ENCODE results near the gene DOP1B. TPM values are rescaled to one million over a fixed set of nuclear protein-coding genes. Genes with fewer than 3 reads are reported as not detected.

Gene DOP1B
- total and polyA plus RNA-seq, 2 of the 4 experiments (the other 2 are of a cell fraction) = 8.8 to 13.0 TPM

DNA sequence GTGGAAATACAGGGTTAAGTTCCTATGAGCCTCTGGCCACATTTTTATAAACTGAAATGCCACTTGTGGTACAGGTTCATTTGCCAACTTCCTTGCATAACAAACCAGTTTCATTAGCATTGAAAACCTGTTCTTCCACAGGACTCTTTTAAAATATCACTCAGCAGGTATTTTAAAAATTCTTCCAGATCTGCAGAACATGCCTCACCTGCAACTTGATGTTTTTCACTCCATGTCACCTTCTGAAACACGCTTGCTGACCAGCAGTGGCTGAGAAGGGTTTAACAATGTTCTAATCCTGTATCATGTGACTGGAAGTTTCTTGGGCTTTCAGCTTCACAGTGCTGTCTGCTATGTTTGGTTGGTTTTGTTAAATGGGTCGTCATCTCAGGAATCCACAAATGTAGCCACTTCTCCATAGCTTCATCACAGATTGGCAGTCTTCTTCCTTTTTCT is 39.3 kb upstream of the DOP1B start:
- CTCF ChIA-PET = no interaction called here
- Histone ChIP-seq H3K23ac (ENCODE audit: low read depth, low read length) (no peak overlapping the region), H3K18ac (ENCODE audit: low read depth, low read length) (no peak overlapping the region), H4K8ac (ENCODE audit: low read depth in 2 of 2, low read length in 2 of 2) (no peak overlapping the region), H2BK120ac (ENCODE audit: low read depth, low read length) (no peak overlapping the region), H4K5ac (ENCODE audit: low read depth, low read length) (no peak overlapping the region), H3K9me1 (ENCODE audit: insufficient read depth, low read length) (no peaks in the 10 kb centered on the region), H3K56ac (ENCODE audit: extremely low read depth, insufficient read depth, low read length) (no peak overlapping the region), H3K79me1 (ENCODE audit: low read depth in 1 of 2, low read length in 2 of 2) (no peaks in the 10 kb centered on the region), H2BK20ac (ENCODE audit: low read depth, low read length) (no peak overlapping the region), H3K14ac (replicated peaks; ENCODE audit: low read depth, low read length) (no peak overlapping the region), H3K4ac (ENCODE audit: low read depth, low read length) (no peak overlapping the region), H3K9me3 (ENCODE audit: control insufficient read depth, insufficient read depth, low read length) (peaks cover 2% of the 10 kb centered on the region; the same call in 1 of the 2 replicates), H4K20me1 (ENCODE audit: insufficient read depth, low read length) (no peaks in the 10 kb centered on the region), H4K91ac (ENCODE audit: insufficient read depth, low read depth, low read length) (no peak overlapping the region), H2AK9ac (replicated peaks; ENCODE audit: low read depth, low read length, poor library complexity) (no peak overlapping the region), H2AFZ (replicated peaks; ENCODE audit: low read length, poor library complexity) (no peak overlapping the region), H3K27me3 (ENCODE audit: control insufficient read depth, insufficient read depth, low read length) (no peaks in the 10 kb centered on the region; the same call in 1 of the 2 replicates), H3K4me2 (ENCODE audit: low read depth, low read length) (no peak overlapping the region), H2BK15ac (ENCODE audit: low read depth, low read length) (no peak overlapping the region), H3K4me1 (ENCODE audit: control insufficient read depth, insufficient read depth, low read length) (peaks cover 6% of the 10 kb centered on the region; the same call in 1 of the 2 replicates), H3K4me3 (ENCODE audit: insufficient read depth, low read depth, low read length) (no peak overlapping the region), H3K27ac (ENCODE audit: insufficient read depth, low read length) (no peak overlapping the region), H3K9ac (ENCODE audit: low read depth, low read length) (no peak overlapping the region), H2AK5ac (ENCODE audit: low read depth, low read length) (no peak overlapping the region), H3K36me3 (ENCODE audit: control insufficient read depth, insufficient read depth, low read length) (no peaks in the 10 kb centered on the region), H2BK5ac (ENCODE audit: low read depth, low read length, poor library complexity, severe bottlenecking) (no peak overlapping the region)
- intact Hi-C loops (cut with micrococcal nuclease) (loop anchor here (10.0 kb wide), 1 partner anchor 173 kb away; no protein-coding TSS in a partner anchor), in situ Hi-C loops (cut with MboI; ENCODE audit: low sequenced_read_pairs) (no loop called here), dilution Hi-C loops (cut with HindIII; ENCODE audit: low sequenced_read_pairs, unreplicated experiment) (no loop called here)
- POLR2A ChIA-PET (ENCODE audit: unreplicated experiment) = no interaction called here
- TF ChIP-seq, protein P1, sequence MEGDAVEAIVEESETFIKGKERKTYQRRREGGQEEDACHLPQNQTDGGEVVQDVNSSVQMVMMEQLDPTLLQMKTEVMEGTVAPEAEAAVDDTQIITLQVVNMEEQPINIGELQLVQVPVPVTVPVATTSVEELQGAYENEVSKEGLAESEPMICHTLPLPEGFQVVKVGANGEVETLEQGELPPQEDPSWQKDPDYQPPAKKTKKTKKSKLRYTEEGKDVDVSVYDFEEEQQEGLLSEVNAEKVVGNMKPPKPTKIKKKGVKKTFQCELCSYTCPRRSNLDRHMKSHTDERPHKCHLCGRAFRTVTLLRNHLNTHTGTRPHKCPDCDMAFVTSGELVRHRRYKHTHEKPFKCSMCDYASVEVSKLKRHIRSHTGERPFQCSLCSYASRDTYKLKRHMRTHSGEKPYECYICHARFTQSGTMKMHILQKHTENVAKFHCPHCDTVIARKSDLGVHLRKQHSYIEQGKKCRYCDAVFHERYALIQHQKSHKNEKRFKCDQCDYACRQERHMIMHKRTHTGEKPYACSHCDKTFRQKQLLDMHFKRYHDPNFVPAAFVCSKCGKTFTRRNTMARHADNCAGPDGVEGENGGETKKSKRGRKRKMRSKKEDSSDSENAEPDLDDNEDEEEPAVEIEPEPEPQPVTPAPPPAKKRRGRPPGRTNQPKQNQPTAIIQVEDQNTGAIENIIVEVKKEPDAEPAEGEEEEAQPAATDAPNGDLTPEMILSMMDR (conservative IDR thresholded peaks at IDR 0.05; ENCODE audit: low read depth, low read length) = no peak
- TF ChIP-seq NFE2L2 (IDR thresholded peaks at IDR 0.05; ENCODE audit: low read depth, low read length) (no peak), MAZ (IDR thresholded peaks at IDR 0.05; ENCODE audit: borderline replicate concordance, low read depth, low read length) (no peak), MAFK (IDR thresholded peaks at IDR 0.05; ENCODE audit: low read depth, low read length) (no peak), RFX5 (IDR thresholded peaks at IDR 0.05; ENCODE audit: low read depth, low read length) (no peak), RAD21 (IDR thresholded peaks at IDR 0.05; ENCODE audit: low read length) (no peak), BHLHE40 (IDR thresholded peaks at IDR 0.05; ENCODE audit: low read depth, low read length) (no peak), CHD1 (IDR thresholded peaks at IDR 0.05; ENCODE audit: low read depth, low read length) (no peak)
- no peak for ATAC-seq (ENCODE audit: low read depth)
- no TSS peak for BruUV-seq (replicated peaks)
- no CpG with 5 or more reads among the region's 2 CpGs for WGBS, 2 experiments (ENCODE audit: extremely low coverage in 2 of 2, insufficient read length in 1 of 2)
- DNase-seq = no peak

Measured in IMR-90 (cell line).